ENCODE measurements around the gene LRRC55.

GRCh38 chr11:57160665-57161064 lies 21.1 kb upstream of the LRRC55 start:
- TF ChIP-seq CTCF (IDR thresholded peaks at IDR 0.05; ENCODE audit: extremely low read depth in 1 of 2, insufficient read depth in 1 of 2, low read depth in 1 of 2, low read length in 2 of 2) = no peak
- TF ChIP-seq EZH2 (IDR thresholded peaks at IDR 0.05; ENCODE audit: borderline replicate concordance, low read depth, low read length, severe bottlenecking) = no peak
- TF ChIP-seq, protein P1, sequence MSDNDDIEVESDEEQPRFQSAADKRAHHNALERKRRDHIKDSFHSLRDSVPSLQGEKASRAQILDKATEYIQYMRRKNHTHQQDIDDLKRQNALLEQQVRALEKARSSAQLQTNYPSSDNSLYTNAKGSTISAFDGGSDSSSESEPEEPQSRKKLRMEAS (IDR thresholded peaks at IDR 0.05; ENCODE audit: insufficient read depth, insufficient read length) = no peak
- no peak for TF ChIP-seq MYC (IDR thresholded peaks at IDR 0.05; ENCODE audit: low read depth, low read length)
- TF ChIP-seq POLR2A (IDR thresholded peaks at IDR 0.05; ENCODE audit: low read depth, low read length) = no peak

Measured in endothelial cell of umbilical vein (primary cell).